Myocyte (in vitro differentiated cells): ENCODE results near the gene MAPK13. TPM values are rescaled to one million over a fixed set of nuclear protein-coding genes. Genes with fewer than 3 reads are reported as not detected.
A peak's percentile ranks its signal among the peaks of the same experiment; 100 is the strongest.

Experiments used
- DNase-seq: peaks from one replicate; pipeline ENCODE4 v3.0.0-alpha.2; 2012; ENCODE audit warnings: low read depth
- total RNA-seq: library from RNA; depleted of rRNA; stranded (reverse); fragments of >200 nt; gene quantifications from 2 replicates; pipeline ENCODE4 v1.2.3, GENCODE V29; 2014

The MAPK13 gene
- total RNA-seq, 1 donor from 2014 or later = 0.80 TPM

- DNase-seq = no peak
Observed at GRCh38 chr6:36142971-36143838, 12.9 kb downstream of the MAPK13 start.

GRCh38 chr6:36145495-36145894 lies 15.2 kb downstream of the MAPK13 start:
- DNase-seq = no peak

- DNase-seq = no peak
Observed at GRCh38 chr6:36147294-36147693, 17.0 kb downstream of the MAPK13 start.

- DNase-seq = no peak
Observed at GRCh38 chr6:36149476-36149875, 19.2 kb downstream of the MAPK13 start.

- no peak for DNase-seq
Observed at GRCh38 chr6:36150283-36150682, 20.0 kb downstream of the MAPK13 start.

GRCh38 chr6:36154286-36154685 lies 24.0 kb downstream of the MAPK13 start:
- DNase-seq = no peak

GRCh38 chr6:36155662-36156061 lies 25.3 kb downstream of the MAPK13 start:
- no peak for DNase-seq

- peak; percentile 76 for DNase-seq
Observed at GRCh38 chr6:36160147-36160760, 29.9 kb downstream of the MAPK13 start.

GRCh38 chr6:36169023-36170007 lies 39.0 kb downstream of the MAPK13 start:
- DNase-seq = no peak

- no peak for DNase-seq
Observed at GRCh38 chr6:36170704-36171103, 40.4 kb downstream of the MAPK13 start.

GRCh38 chr6:36171573-36171972 lies 41.3 kb downstream of the MAPK13 start:
- DNase-seq = no peak

GRCh38 chr6:36177166-36177565 lies 46.9 kb downstream of the MAPK13 start:
- DNase-seq = no peak

GRCh38 chr6:36178544-36178943 lies 48.2 kb downstream of the MAPK13 start:
- no peak for DNase-seq

- DNase-seq = no peak
Observed at GRCh38 chr6:36180126-36180525, 49.8 kb downstream of the MAPK13 start.

- no peak for DNase-seq
Observed at GRCh38 chr6:36184311-36184710, 54.0 kb downstream of the MAPK13 start.

GRCh38 chr6:36186199-36186598 lies 55.9 kb downstream of the MAPK13 start:
- DNase-seq = no peak

- DNase-seq = no peak
Observed at GRCh38 chr6:36187446-36187845, 57.1 kb downstream of the MAPK13 start.
